Stimulated activated CD8-positive, alpha-beta memory T cell treated with anti-CD3 and anti-CD28 coated beads, Interleukin-4, amount 100 ng/mL, for 4 hours (primary cell): ENCODE measurements around the gene FAM184B.

ENCODE experiments used
- DNase-seq, 2 donors: peaks; one replicate each; pipeline ENCODE4 v3.0.0-alpha.2; 2020; ENCODE audit warnings: low read depth in 2 of 2, low spot score in 1 of 2

FAM184B gene

GRCh38 chr4:17639136-17639535 lies 142.3 kb downstream of the FAM184B start:
- DNase-seq = no peak

GRCh38 chr4:17636696-17637622 lies 144.5 kb downstream of the FAM184B start:
- peak; percentile 24 to 43 for DNase-seq

GRCh38 chr4:17636341-17636695 lies 145.1 kb downstream of the FAM184B start:
- DNase-seq = no peak

- DNase-seq = no peak
Observed at GRCh38 chr4:17635056-17635455, 146.4 kb downstream of the FAM184B start.

GRCh38 chr4:17633600-17633999 lies 147.8 kb downstream of the FAM184B start:
- no peak for DNase-seq

GRCh38 chr4:17630228-17630627 lies 151.2 kb downstream of the FAM184B start:
- DNase-seq = no peak

- DNase-seq = no peak
Observed at GRCh38 chr4:17624821-17625220, 156.6 kb downstream of the FAM184B start.

GRCh38 chr4:17623451-17624001 lies 157.9 kb downstream of the FAM184B start:
- no peak for DNase-seq

- DNase-seq = no peak
Observed at GRCh38 chr4:17619416-17620105, 161.9 kb downstream of the FAM184B start.

GRCh38 chr4:17618926-17619325 lies 162.5 kb downstream of the FAM184B start:
- no peak for DNase-seq

GRCh38 chr4:17616283-17616682 lies 165.1 kb downstream of the FAM184B start:
- no peak for DNase-seq

- peak; percentile 89 to 91 for DNase-seq
Observed at GRCh38 chr4:17614416-17615299, 166.8 kb downstream of the FAM184B start, which contains the start of gene MED28. Gene MED28, plus strand, starts transcription at chr4:17614641. Its CDS starts 14 bp downstream, at chr4:17614655.

GRCh38 chr4:17613761-17614415 lies 167.5 kb downstream of the FAM184B start:
- no peak for DNase-seq

- no peak for DNase-seq
Observed at GRCh38 chr4:17605236-17605635, 176.2 kb downstream of the FAM184B start.

GRCh38 chr4:17599826-17600225 lies 181.6 kb downstream of the FAM184B start:
- DNase-seq = no peak

- DNase-seq = no peak
Observed at GRCh38 chr4:17597517-17597916, 183.9 kb downstream of the FAM184B start.

- no peak for DNase-seq
Observed at GRCh38 chr4:17595471-17596005, 185.9 kb downstream of the FAM184B start.

- no peak for DNase-seq
Observed at GRCh38 chr4:17589355-17589754, 192.1 kb downstream of the FAM184B start.

GRCh38 chr4:17587094-17587822 lies 194.2 kb downstream of the FAM184B start:
- no peak for DNase-seq
